PC-9 (cell line): ENCODE data around the gene ARHGAP33.
"Not testable (repeated sequence)": the region's sequence is repeated elsewhere in the genome, so short reads cannot be mapped to it uniquely, and the experiment has no call there.

Source experiments
- CTCF ChIP-seq: fragments of 200-600 bp; sonication (generic); conservative IDR thresholded peaks from 2 replicates; pipeline ENCODE4 v1.6.1; 2017; ENCODE audit warnings: mixed run types, antibody characterized with exemption, mild to moderate bottlenecking, moderate library complexity
- EZH2 ChIP-seq: fragments of 200-600 bp; sonication (generic); IDR thresholded peaks from 2 replicates; pipeline ENCODE4 v1.8.0; 2017; ENCODE audit warnings: antibody characterized with exemption, low read depth

DNA sequence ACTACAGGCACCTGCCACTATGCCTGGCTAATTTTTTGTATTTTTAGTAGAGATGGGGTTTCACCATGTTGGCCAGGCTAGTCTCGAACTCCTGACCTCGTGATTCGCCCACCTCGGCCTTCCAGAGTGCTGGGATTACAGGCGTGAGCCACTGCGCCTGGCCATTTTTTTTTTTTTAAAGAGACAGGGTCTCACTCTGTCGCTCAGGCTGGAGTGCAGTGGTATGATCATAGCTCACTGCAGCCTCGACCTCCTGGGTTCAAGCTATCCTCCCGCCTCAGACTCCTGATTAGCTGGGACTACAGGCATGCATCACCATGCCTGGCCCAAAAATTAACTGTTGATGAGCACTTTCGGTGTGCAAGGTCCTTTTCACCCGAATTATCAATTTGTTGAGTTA is 60.7 kb downstream of the ARHGAP33 start:
- TF ChIP-seq CTCF, EZH2: not testable (repeated sequence)
